ENCODE measurements around the gene ARHGDIA.

- TF ChIP-seq ELF4 (IDR thresholded peaks at IDR 0.05) (no peak), FOXK2 (IDR thresholded peaks at IDR 0.05) (no peak), L3MBTL2 (conservative IDR thresholded peaks at IDR 0.05) (no peak), BHLHE40 (IDR thresholded peaks at IDR 0.05; ENCODE audit: borderline replicate concordance) (no peak), FOXM1 (IDR thresholded peaks at IDR 0.05; ENCODE audit: borderline replicate concordance) (no peak), HDGF (IDR thresholded peaks at IDR 0.05; ENCODE audit: borderline replicate concordance) (no peak), SUZ12 (IDR thresholded peaks at IDR 0.05) (no peak), SP1 (IDR thresholded peaks at IDR 0.05) (no peak), CTBP1 (IDR thresholded peaks at IDR 0.05; ENCODE audit: borderline replicate concordance) (no peak), ZNF384 (IDR thresholded peaks at IDR 0.05) (no peak)
Observed at GRCh38 chr17:81899514-81900166, 28.5 kb upstream of the ARHGDIA start.

All from HEK293T (cell line).